Upper lobe of left lung (tissue), 4 donors: ENCODE results near the gene OGDH.

Experiments
- CTCF ChIP-seq, 6 experiments: fragments of 450-650 bp in 4 of 6; fragments of 200-600 bp in 2 of 6; sonication (generic) in 2 of 6; IDR thresholded peaks; one replicate each; pipeline ENCODE4 v1.5.1; 2016 to 2019; ENCODE audit warnings: antibody characterized with exemption in 6 of 6
- EP300 ChIP-seq, 4 donors: sonication (generic); formaldehyde crosslinking; IDR thresholded peaks; one replicate each; pipeline ENCODE4 v1.5.1; 2017; ENCODE audit warnings: antibody characterized with exemption in 4 of 4, control low read depth in 2 of 4

GRCh38 chr7:44749992-44750391 lies 143.6 kb downstream of the OGDH start:
- TF ChIP-seq CTCF (IDR thresholded peaks at IDR 0.05) (no peak), EP300 (IDR thresholded peaks at IDR 0.05) (no peak)
